HCT116 (cell line): Measurements from ENCODE around the gene FTO. TPM values are rescaled to one million over a fixed set of nuclear protein-coding genes. Genes with fewer than 3 reads are reported as not detected.

ENCODE experiments used
- ATAC-seq: fragments of 200-7000 bp; cut with Tn5 transposase; 2 replicates; pipeline ENCODE4 v1.9.1; 2020; ENCODE audit warnings: mild to moderate bottlenecking, moderate library complexity
- BruUV-seq: library from RNA; stranded (reverse); fragments of 400-500 nt; replicated peaks from 2 replicates; lab custom pipeline; 2021; lab: Mats Ljungman, UMichigan
- CTCF ChIA-PET: fragments of 300-600 bp; sonication (Branson Sonifier 250); formaldehyde crosslinking; loops from one replicate; lab custom pipeline; 2021; ENCODE audit warnings: antibody characterized with exemption; lab: Charles Lee
- POLR2A ChIA-PET: fragments of 300-600, 350-600 bp; sonication (Branson Sonifier 250); formaldehyde crosslinking; loops from one replicate; lab custom pipeline; 2021; ENCODE audit warnings: antibody characterized with exemption; lab: Charles Lee
- RAD21 ChIA-PET, 2 experiments: fragments of 300-600 bp; sonication (Branson Sonifier 250); formaldehyde crosslinking; loops; one replicate each; lab custom pipeline; 2023; ENCODE audit warnings: low total read pairs in 2 of 2; ENCODE audit not compliant: uncharacterized antibody in 2 of 2, unreplicated experiment in 2 of 2, low non-redundant PET in 1 of 2; lab: Charles Lee
- DNase-seq: peaks from one replicate; pipeline ENCODE4 v3.0.0-alpha.2; 2010; ENCODE audit warnings: low read depth, low spot score
- H2AFZ ChIP-seq: fragments of 200-600 bp; shearing (Covaris generic), sonication (generic); 2 replicates; pipeline ENCODE4 v1.6.1; 2017; ENCODE audit warnings: low read depth, mixed run types, mixed read lengths, antibody characterized with exemption, low read length; ENCODE audit not compliant: poor library complexity, severe bottlenecking
- H3K27ac ChIP-seq: 2 replicates; pipeline ENCODE4 v1.5.1; 2012; ENCODE audit warnings: low read depth, low read length
- H3K27me3 ChIP-seq: fragments of 200-600 bp; sonication (generic); 2 replicates; pipeline ENCODE4 v1.6.1; 2016; ENCODE audit warnings: mixed run types, low read length, mixed read lengths; ENCODE audit not compliant: insufficient read depth
- H3K36me3 ChIP-seq, 2 experiments: fragments of 200-500 bp in 1 of 2; fragments of 200-600 bp in 1 of 2; sonication (Bioruptor generic) in 1 of 2; sonication (generic) in 1 of 2; 2 replicates each; pipeline versions ENCODE4 v1.5.1 to v1.6.1; 2014 to 2016; ENCODE audit warnings: low read length in 2 of 2, inconsistent platforms in 1 of 2, mixed read lengths in 1 of 2, mixed run types in 1 of 2; ENCODE audit not compliant: insufficient read depth in 2 of 2, control insufficient read depth in 1 of 2
- H3K4me1 ChIP-seq, 2 experiments: fragments of 200-600 bp in 1 of 2; sonication (generic) in 1 of 2; 2 replicates each; pipeline versions ENCODE4 v1.5.1 to v1.6.1; 2012 to 2017; ENCODE audit warnings: low read length in 2 of 2, inconsistent platforms in 1 of 2, mild to moderate bottlenecking in 1 of 2, mixed read lengths in 1 of 2, mixed run types in 1 of 2, moderate library complexity in 1 of 2; ENCODE audit not compliant: insufficient read depth in 2 of 2, control insufficient read depth in 1 of 2
- H3K4me2 ChIP-seq: fragments of 200-600 bp; sonication (generic); 2 replicates; pipeline ENCODE4 v1.6.1; 2017; ENCODE audit warnings: mixed run types, low read length, mixed read lengths
- H3K4me3 ChIP-seq, 2 experiments: fragments of 200-600 bp in 1 of 2; sonication (generic) in 1 of 2; replicated peaks in 1 of 2; 2 replicates each; pipeline ENCODE4 v1.5.1; 2011 to 2016; ENCODE audit warnings: low read length in 2 of 2, control low read depth in 1 of 2, low read depth in 1 of 2, mild to moderate bottlenecking in 1 of 2, mixed read lengths in 1 of 2, mixed run types in 1 of 2
- H3K79me2 ChIP-seq: fragments of 200-600 bp; sonication (generic); 2 replicates; pipeline ENCODE4 v1.6.1; 2017; ENCODE audit warnings: mild to moderate bottlenecking, mixed run types, low read length, moderate library complexity, mixed read lengths; ENCODE audit not compliant: insufficient read depth
- H3K9ac ChIP-seq: fragments of 200-600 bp; sonication (generic); 2 replicates; pipeline ENCODE4 v1.6.1; 2016; ENCODE audit warnings: low read length, mixed read lengths
- H3K9me2 ChIP-seq: fragments of 200-600 bp; sonication (generic), shearing (Covaris generic); 2 replicates; pipeline ENCODE4 v1.6.1; 2017; ENCODE audit warnings: mixed run types, mild to moderate bottlenecking, moderate library complexity; ENCODE audit not compliant: insufficient read depth
- H3K9me3 ChIP-seq, 2 experiments: fragments of 200-500 bp in 1 of 2; fragments of 200-600 bp in 1 of 2; sonication (Bioruptor generic) in 1 of 2; sonication (generic) in 1 of 2; 2 replicates each; pipeline ENCODE4 v1.6.1; 2014 to 2017; ENCODE audit warnings: low read length in 2 of 2, mixed read lengths in 2 of 2, inconsistent platforms in 1 of 2, low read depth in 1 of 2, mild to moderate bottlenecking in 1 of 2, mixed run types in 1 of 2, moderate library complexity in 1 of 2; ENCODE audit not compliant: control insufficient read depth in 1 of 2, insufficient read depth in 1 of 2
- H4K20me1 ChIP-seq: fragments of 200-600 bp; sonication (generic), shearing (Covaris generic); 2 replicates; pipeline ENCODE4 v1.6.1; 2017; ENCODE audit warnings: mixed run types, mild to moderate bottlenecking, moderate library complexity; ENCODE audit not compliant: insufficient read depth
- EGR1 ChIP-seq: IDR thresholded peaks from 2 replicates; pipeline ENCODE4 v1.6.1; 2012; ENCODE audit warnings: low read depth
- ELF1 ChIP-seq: IDR thresholded peaks from 2 replicates; pipeline ENCODE4 v1.6.1; 2012; ENCODE audit warnings: low read depth, borderline replicate concordance
- JUND ChIP-seq: IDR thresholded peaks from 2 replicates; pipeline ENCODE4 v1.6.1; 2012
- TCF7L2 ChIP-seq: IDR thresholded peaks from 2 replicates; pipeline ENCODE4 v1.7.0; 2011; ENCODE audit warnings: borderline replicate concordance, inconsistent platforms; ENCODE audit not compliant: insufficient read depth, insufficient read length; ENCODE audit errors: extremely low read depth
- ZBTB33 ChIP-seq: IDR thresholded peaks from 2 replicates; pipeline ENCODE4 v1.6.1; 2011; ENCODE audit warnings: mild to moderate bottlenecking, low read length, moderate library complexity; ENCODE audit not compliant: insufficient replicate concordance; ENCODE audit errors: extremely low read depth
- ZNF274 ChIP-seq: fragments of 200-500 bp; sonication (Bioruptor generic); IDR thresholded peaks from 2 replicates; pipeline ENCODE4 v1.6.1; 2014; ENCODE audit warnings: mild to moderate bottlenecking, low read depth, low read length, inconsistent platforms
- intact Hi-C: fragments of 100-400 bp; cut with micrococcal nuclease; formaldehyde crosslinking; loops from 2 replicates; pipeline ENCODE4 v1.10.0; 2022
- total RNA-seq: library from RNA; stranded (reverse); gene quantifications from one replicate; pipeline ENCODE4 v1.2.1, GENCODE V29; 2021; ENCODE audit not compliant: unreplicated experiment
- TF ChIP-seq, protein P1 (sequence below): IDR thresholded peaks from 2 replicates; pipeline ENCODE4 v1.6.1; 2012; ENCODE audit warnings: low read depth
- TF ChIP-seq, protein P2 (sequence below): IDR thresholded peaks from 2 replicates; pipeline ENCODE4 v1.6.1; 2012
- TF ChIP-seq, protein P3 (sequence below), 3 experiments: fragments of 200-600 bp in 1 of 3; sonication (generic) in 1 of 3; IDR thresholded peaks in 2 of 3; conservative IDR thresholded peaks in 1 of 3; 2 replicates each; pipeline ENCODE4 v1.5.1; 2012 to 2017; ENCODE audit warnings: low read depth in 2 of 3, low read length in 2 of 3, antibody characterized with exemption in 1 of 3, borderline replicate concordance in 1 of 3, control low read depth in 1 of 3, mild to moderate bottlenecking in 1 of 3, mixed read lengths in 1 of 3, mixed run types in 1 of 3, moderate library complexity in 1 of 3; ENCODE audit not compliant: insufficient read depth in 1 of 3
- TF ChIP-seq, protein P4 (sequence below): IDR thresholded peaks from 2 replicates; pipeline ENCODE4 v1.6.1; 2012

Gene FTO
- total RNA-seq, 1 experiment from 2014 or later: 55.2 TPM

- TF ChIP-seq, protein P1, sequence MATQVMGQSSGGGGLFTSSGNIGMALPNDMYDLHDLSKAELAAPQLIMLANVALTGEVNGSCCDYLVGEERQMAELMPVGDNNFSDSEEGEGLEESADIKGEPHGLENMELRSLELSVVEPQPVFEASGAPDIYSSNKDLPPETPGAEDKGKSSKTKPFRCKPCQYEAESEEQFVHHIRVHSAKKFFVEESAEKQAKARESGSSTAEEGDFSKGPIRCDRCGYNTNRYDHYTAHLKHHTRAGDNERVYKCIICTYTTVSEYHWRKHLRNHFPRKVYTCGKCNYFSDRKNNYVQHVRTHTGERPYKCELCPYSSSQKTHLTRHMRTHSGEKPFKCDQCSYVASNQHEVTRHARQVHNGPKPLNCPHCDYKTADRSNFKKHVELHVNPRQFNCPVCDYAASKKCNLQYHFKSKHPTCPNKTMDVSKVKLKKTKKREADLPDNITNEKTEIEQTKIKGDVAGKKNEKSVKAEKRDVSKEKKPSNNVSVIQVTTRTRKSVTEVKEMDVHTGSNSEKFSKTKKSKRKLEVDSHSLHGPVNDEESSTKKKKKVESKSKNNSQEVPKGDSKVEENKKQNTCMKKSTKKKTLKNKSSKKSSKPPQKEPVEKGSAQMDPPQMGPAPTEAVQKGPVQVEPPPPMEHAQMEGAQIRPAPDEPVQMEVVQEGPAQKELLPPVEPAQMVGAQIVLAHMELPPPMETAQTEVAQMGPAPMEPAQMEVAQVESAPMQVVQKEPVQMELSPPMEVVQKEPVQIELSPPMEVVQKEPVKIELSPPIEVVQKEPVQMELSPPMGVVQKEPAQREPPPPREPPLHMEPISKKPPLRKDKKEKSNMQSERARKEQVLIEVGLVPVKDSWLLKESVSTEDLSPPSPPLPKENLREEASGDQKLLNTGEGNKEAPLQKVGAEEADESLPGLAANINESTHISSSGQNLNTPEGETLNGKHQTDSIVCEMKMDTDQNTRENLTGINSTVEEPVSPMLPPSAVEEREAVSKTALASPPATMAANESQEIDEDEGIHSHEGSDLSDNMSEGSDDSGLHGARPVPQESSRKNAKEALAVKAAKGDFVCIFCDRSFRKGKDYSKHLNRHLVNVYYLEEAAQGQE: no peak
- no peak for TF ChIP-seq EGR1
- TF ChIP-seq, protein P2, sequence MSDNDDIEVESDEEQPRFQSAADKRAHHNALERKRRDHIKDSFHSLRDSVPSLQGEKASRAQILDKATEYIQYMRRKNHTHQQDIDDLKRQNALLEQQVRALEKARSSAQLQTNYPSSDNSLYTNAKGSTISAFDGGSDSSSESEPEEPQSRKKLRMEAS: no peak
- no peak for TF ChIP-seq ZBTB33
Measured at GRCh38 chr16:54177862-54178477, 474.0 kb downstream of the FTO start (continued).

DNA sequence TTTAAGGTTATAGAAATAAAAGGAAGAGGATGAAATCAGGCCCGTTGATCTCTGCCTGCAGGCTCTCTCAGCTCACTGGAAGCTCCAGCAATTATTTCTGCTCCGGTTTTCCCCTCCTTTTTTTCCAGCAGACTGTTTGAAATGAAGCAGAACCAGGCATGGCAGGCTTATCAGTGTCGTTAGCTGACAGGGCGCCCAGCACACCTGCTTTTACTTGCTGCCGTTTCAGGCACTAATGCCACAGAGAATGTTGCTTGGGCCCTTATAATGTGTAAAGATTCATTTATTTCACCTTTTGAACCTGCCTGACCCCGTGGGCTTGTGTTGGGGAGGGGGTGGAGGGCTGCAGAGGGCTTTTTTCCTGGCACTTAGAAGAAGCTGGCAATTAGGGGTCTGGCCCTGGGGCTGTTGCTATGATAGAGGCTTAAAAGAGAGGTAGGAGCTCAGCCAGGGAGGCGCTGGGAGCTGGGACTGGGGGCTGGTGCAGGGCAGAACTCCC, 474.6 kb downstream of the FTO start:
- ChIA-PET CTCF (no interaction called here), RAD21 (no interaction called here), POLR2A (no interaction called here)
- Histone ChIP-seq H3K9ac (no peak overlapping the region), H4K20me1 (no peaks in the 10 kb centered on the region), H2AFZ (no peak overlapping the region), H3K4me2 (no peak overlapping the region), H3K4me3 (no peak overlapping the region), H3K9me3 (no peaks in the 10 kb centered on the region), H3K4me1 (no peaks in the 10 kb centered on the region), H3K27ac (no peak overlapping the region), H3K79me2 (no peaks in the 10 kb centered on the region), H3K36me3 (no peaks in the 10 kb centered on the region), H3K9me2 (no peaks in the 10 kb centered on the region), H3K27me3 (peaks cover 7% of the 10 kb centered on the region)
- ATAC-seq (no peak), DNase-seq (no peak)
- no TSS peak for BruUV-seq
- intact Hi-C loops: no loop called here
- no peak for TF ChIP-seq ZNF274
- TF ChIP-seq TCF7L2: no peak
- TF ChIP-seq, protein P1: no peak
- TF ChIP-seq, protein P3, sequence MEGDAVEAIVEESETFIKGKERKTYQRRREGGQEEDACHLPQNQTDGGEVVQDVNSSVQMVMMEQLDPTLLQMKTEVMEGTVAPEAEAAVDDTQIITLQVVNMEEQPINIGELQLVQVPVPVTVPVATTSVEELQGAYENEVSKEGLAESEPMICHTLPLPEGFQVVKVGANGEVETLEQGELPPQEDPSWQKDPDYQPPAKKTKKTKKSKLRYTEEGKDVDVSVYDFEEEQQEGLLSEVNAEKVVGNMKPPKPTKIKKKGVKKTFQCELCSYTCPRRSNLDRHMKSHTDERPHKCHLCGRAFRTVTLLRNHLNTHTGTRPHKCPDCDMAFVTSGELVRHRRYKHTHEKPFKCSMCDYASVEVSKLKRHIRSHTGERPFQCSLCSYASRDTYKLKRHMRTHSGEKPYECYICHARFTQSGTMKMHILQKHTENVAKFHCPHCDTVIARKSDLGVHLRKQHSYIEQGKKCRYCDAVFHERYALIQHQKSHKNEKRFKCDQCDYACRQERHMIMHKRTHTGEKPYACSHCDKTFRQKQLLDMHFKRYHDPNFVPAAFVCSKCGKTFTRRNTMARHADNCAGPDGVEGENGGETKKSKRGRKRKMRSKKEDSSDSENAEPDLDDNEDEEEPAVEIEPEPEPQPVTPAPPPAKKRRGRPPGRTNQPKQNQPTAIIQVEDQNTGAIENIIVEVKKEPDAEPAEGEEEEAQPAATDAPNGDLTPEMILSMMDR (IDR thresholded peaks at IDR 0.05 in 2 of 3, conservative IDR thresholded peaks at IDR 0.05 in 1 of 3; ENCODE audit: borderline replicate concordance in 1 of 3, insufficient read depth in 1 of 3, low read depth in 2 of 3, low read length in 2 of 3): no peak
- TF ChIP-seq, protein P4, sequence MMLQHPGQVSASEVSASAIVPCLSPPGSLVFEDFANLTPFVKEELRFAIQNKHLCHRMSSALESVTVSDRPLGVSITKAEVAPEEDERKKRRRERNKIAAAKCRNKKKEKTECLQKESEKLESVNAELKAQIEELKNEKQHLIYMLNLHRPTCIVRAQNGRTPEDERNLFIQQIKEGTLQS: no peak
- TF ChIP-seq ELF1: no peak
- no peak for TF ChIP-seq JUND
